ACC112 (cell line): ENCODE measurements around the gene ESAM.

ENCODE experiments used
- H2AFZ ChIP-seq: fragments of 200-600 bp; sonication (generic); one replicate; pipeline ENCODE4 v1.6.0; 2017; ENCODE audit warnings: antibody characterized with exemption, low read length; ENCODE audit not compliant: unreplicated experiment
- H3K27ac ChIP-seq: fragments of 200-600 bp; sonication (generic); 2 replicates; pipeline ENCODE4 v1.5.1; 2014; ENCODE audit warnings: low read depth, mild to moderate bottlenecking, antibody characterized with exemption, low read length, moderate library complexity
- H3K27me3 ChIP-seq: fragments of 200-600 bp; sonication (generic); 2 replicates; pipeline ENCODE4 v1.6.1; 2014; ENCODE audit warnings: mild to moderate bottlenecking, antibody characterized with exemption, low read length, moderate library complexity, mixed read lengths; ENCODE audit not compliant: insufficient read depth
- H3K36me3 ChIP-seq: fragments of 200-600 bp; sonication (generic); 2 replicates; pipeline ENCODE4 v1.6.1; 2016; ENCODE audit warnings: mild to moderate bottlenecking, antibody characterized with exemption, low read length, moderate library complexity, mixed read lengths; ENCODE audit not compliant: insufficient read depth
- H3K4me1 ChIP-seq: fragments of 200-600 bp; sonication (generic); one replicate; pipeline ENCODE4 v1.6.1; 2016; ENCODE audit warnings: low read length, mixed read lengths; ENCODE audit not compliant: insufficient read depth, unreplicated experiment, control insufficient read depth
- H3K4me3 ChIP-seq: fragments of 200-600 bp; sonication (generic); 2 replicates; pipeline ENCODE4 v1.5.1; 2014; ENCODE audit warnings: mild to moderate bottlenecking, low read depth, low read length
- H3K79me2 ChIP-seq: fragments of 200-600 bp; sonication (generic); one replicate; pipeline ENCODE4 v1.6.0; 2016; ENCODE audit warnings: low read length; ENCODE audit not compliant: control insufficient read depth, unreplicated experiment, insufficient read depth

ESAM gene

DNA sequence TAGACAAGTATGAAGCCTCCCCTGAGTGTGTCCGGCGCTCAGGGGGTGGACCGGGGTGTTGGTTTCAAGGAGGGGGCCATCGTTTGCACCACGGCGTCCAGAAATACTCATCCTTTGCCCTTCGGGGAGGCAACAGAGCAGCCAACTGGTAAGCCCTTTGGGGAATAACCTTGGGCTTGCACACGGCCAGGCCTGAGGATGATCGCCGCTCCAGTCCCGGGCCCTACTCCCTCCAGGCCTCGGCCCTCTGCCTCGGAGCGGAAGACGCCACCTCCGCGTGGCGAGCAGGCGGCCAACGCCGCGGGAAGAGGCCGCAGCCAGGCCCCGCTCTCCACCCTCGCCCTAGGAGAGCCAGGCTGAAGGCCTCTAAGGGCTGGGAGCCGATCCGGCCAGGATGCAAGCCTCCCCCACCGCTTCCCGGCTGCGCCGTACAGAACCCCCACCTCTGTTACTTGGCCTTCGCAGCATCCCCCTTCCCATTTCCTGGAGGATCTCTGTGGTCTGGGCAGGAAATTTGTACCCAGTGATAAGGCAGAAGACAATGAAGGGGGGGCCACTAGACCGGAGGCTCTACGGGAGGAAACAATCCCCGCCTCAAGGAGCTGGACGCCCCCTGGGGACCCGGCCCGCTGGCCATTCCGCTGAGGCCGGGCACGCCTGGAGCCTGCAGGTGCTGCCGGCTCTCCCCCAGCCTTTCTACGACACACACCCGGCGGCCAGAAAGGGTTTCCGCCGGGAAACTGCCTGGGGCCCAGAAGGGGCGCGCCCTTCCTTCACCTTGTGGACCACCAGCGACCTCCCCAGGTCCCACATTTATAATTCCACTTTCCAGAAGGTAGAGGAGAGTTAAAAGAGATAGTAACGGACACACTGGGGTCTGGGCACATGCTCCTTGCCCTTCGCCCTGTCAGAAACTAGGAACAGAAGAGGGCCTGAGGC lies 2.6 kb downstream of the ESAM start:
- Histone ChIP-seq H3K4me3 (peak overlapping the region; percentile 61), H3K79me2 (no peaks in the 10 kb centered on the region), H3K36me3 (no peaks in the 10 kb centered on the region), H3K4me1 (peaks cover 5% of the 10 kb centered on the region), H2AFZ (no peak overlapping the region), H3K27ac (no peak overlapping the region), H3K27me3 (peaks cover 13% of the 10 kb centered on the region; the same call in 1 of the 2 replicates)

- Histone ChIP-seq H2AFZ (peak overlapping the region; percentile 66), H3K4me3 (peak overlapping the region; percentile 61), H3K27me3 (peaks cover 13% of the 10 kb centered on the region; the same call in 1 of the 2 replicates), H3K79me2 (no peaks in the 10 kb centered on the region), H3K4me1 (peaks cover 15% of the 10 kb centered on the region), H3K27ac (no peak overlapping the region), H3K36me3 (no peaks in the 10 kb centered on the region)
Observed at GRCh38 chr11:124758355-124759265, 3.5 kb downstream of the ESAM start.

GRCh38 chr11:124757320-124757719 lies 4.8 kb downstream of the ESAM start:
- H3K36me3 ChIP-seq, result no peaks in the 10 kb centered on the region
- no peaks in the 10 kb centered on the region for H3K79me2 ChIP-seq
- peaks cover 10% of the 10 kb centered on the region; the same call in 1 of the 2 replicates for H3K27me3 ChIP-seq
- no peak overlapping the region for H2AFZ ChIP-seq
- H3K27ac ChIP-seq, result no peak overlapping the region
- no peak overlapping the region for H3K4me3 ChIP-seq
- H3K4me1 ChIP-seq, result peaks cover 18% of the 10 kb centered on the region

DNA sequence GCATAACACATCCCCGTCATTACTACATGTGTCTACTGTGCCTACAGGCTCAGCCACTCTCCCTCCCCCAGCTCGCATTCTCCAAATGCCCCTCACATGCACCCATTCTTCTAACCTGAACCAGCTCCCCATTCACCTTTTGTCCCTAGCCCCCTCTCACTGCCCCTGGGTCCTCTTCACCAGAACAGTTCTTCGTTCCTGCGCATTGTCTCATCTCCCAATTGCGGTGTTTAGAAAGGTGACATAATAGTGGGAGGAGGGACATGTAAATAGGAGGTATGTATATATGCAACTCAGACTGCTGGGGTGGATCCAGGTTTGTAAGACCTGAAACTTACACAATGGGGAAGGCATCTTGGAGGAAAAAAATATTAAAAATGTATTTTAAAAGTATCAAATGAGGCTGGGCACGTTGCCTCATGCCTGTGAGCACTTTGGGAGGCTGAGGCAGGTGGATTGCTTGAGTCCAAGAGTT lies 5.3 kb downstream of the ESAM start:
- Histone ChIP-seq H3K36me3 (no peaks in the 10 kb centered on the region), H3K4me1 (peaks cover 18% of the 10 kb centered on the region), H3K79me2 (no peaks in the 10 kb centered on the region), H2AFZ (no peak overlapping the region), H3K27ac (no peak overlapping the region), H3K27me3 (peaks cover 6% of the 10 kb centered on the region; the same call in 1 of the 2 replicates), H3K4me3 (no peak overlapping the region)

GRCh38 chr11:124756033-124756752 lies 5.9 kb downstream of the ESAM start:
- Histone ChIP-seq H3K36me3 (no peaks in the 10 kb centered on the region), H3K4me1 (peaks cover 18% of the 10 kb centered on the region), H3K27me3 (0 out of 2 replicates have a peak, but pooled peaks cover 4% of the 10 kb centered on the region), H3K4me3 (no peak overlapping the region), H3K79me2 (no peaks in the 10 kb centered on the region), H3K27ac (no peak overlapping the region), H2AFZ (no peak overlapping the region)

DNA sequence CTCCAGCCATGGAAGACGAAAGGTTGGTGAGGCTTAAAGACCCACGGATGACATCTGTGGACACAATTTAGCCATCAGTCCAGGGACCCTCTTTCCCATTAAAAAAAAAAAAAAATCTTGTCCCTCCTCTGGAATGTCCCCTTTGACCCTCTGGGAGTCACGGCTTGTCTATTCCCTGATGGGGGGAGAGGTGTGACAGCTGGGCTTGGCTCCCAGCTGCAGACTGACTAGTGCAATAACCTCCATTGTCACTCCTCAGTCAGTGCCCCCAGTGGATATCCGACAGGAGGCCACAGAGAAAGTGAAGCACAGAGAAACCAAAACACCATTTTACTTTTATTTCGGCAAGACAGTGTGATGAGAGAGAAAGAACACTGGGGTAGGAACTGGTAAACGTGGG lies 7.4 kb downstream of the ESAM start:
- H2AFZ ChIP-seq, result no peak overlapping the region
- no peaks in the 10 kb centered on the region for H3K79me2 ChIP-seq
- H3K4me3 ChIP-seq, result no peak overlapping the region
- no peaks in the 10 kb centered on the region for H3K36me3 ChIP-seq
- peaks cover 18% of the 10 kb centered on the region for H3K4me1 ChIP-seq
- H3K27me3 ChIP-seq, result 0 out of 2 replicates have a peak, but pooled peaks cover 2% of the 10 kb centered on the region
- H3K27ac ChIP-seq, result no peak overlapping the region

- Histone ChIP-seq H3K36me3 (no peaks in the 10 kb centered on the region), H3K79me2 (no peaks in the 10 kb centered on the region), H3K27me3 (no peaks in the 10 kb centered on the region), H2AFZ (no peak overlapping the region), H3K27ac (no peak overlapping the region), H3K4me3 (no peak overlapping the region), H3K4me1 (peaks cover 19% of the 10 kb centered on the region)
Observed at GRCh38 chr11:124754309-124754708, 7.8 kb downstream of the ESAM start.

DNA sequence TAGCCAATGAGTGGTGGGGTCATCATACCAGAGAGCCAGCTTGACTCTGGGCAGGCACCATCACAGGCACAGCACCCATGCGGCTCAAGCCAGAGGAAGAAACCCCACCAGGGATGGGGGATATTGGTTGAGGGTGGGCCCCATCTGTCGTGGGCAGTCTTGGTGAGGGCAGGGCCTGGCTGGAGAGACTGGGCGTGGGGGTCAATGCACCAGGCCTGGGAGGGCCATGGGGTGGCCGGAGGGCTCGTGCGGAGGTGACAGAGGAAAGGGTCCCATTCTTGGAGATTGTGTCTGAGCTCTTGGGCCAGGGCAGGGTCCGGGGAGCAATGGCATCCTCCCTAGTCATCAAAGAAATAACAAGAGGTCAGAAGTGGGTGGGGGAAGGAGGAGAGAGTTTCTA lies 8.5 kb downstream of the ESAM start:
- Histone ChIP-seq H3K27ac (no peak overlapping the region), H3K36me3 (no peaks in the 10 kb centered on the region), H3K27me3 (no peaks in the 10 kb centered on the region), H3K4me1 (peaks cover 26% of the 10 kb centered on the region), H2AFZ (no peak overlapping the region), H3K79me2 (no peaks in the 10 kb centered on the region), H3K4me3 (no peak overlapping the region)

DNA sequence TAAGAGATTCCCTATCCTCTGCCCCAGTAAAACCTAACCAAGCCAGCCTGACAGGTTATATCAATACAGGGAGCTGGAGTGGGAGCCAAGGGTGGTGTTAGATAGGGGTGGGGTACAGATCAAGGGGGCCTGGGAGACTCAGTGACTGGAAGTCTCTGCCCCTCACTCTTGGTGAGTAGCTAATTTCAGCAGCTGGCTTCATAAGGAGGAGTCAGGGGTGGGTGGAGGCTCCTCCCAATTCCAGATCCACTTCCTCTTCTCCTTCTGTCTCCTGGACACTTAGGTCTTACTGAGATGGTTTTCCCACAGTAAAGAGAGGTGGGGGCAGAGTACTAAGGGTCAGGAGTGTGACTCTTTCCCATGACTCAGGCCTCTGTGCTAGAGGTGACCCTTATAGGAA lies 8.9 kb downstream of the ESAM start:
- Histone ChIP-seq H3K27me3 (no peaks in the 10 kb centered on the region), H3K27ac (no peak overlapping the region), H3K4me3 (no peak overlapping the region), H3K4me1 (peaks cover 30% of the 10 kb centered on the region), H2AFZ (no peak overlapping the region), H3K79me2 (no peaks in the 10 kb centered on the region), H3K36me3 (no peaks in the 10 kb centered on the region)
